HepG2 (cell line): ENCODE data around the gene PDZD2. TPM values are rescaled to one million over a fixed set of nuclear protein-coding genes. Genes with fewer than 3 reads are reported as not detected.

Experiments
- ATAC-seq: fragments of 200-7000 bp; cut with Tn5 transposase; 3 replicates; pipeline ENCODE4 v1.9.1; 2020; ENCODE audit warnings: mild to moderate bottlenecking, moderate library complexity
- BruUV-seq: library from RNA; stranded (reverse); fragments of 400-500 nt; replicated peaks from 2 replicates; lab custom pipeline; 2021; lab: Mats Ljungman, UMichigan
- CTCF ChIA-PET: fragments of 300-600 bp; formaldehyde crosslinking; extraction: SDS; loops from one replicate; lab custom pipeline; 2021; ENCODE audit warnings: low total read pairs, inconsistent platforms, low intra/inter-chr PET ratio; lab: Yijun Ruan, JAX
- POLR2A ChIA-PET: fragments of 350-600 bp; sonication (Branson Sonifier 250); formaldehyde crosslinking; loops from one replicate; lab custom pipeline; 2020; ENCODE audit warnings: antibody characterized with exemption, inconsistent platforms; lab: Yijun Ruan, JAX
- DNase-seq: peaks from one replicate; pipeline ENCODE4 v3.0.0-alpha.2; 2015; ENCODE audit warnings: low spot score
- FAIRE-seq: peaks from 3 replicates; lab custom pipeline; 2011; peaks lifted over from hg19 to GRCh38; lab: Jason Lieb, UNC
- H2AFZ ChIP-seq: one replicate; pipeline ENCODE4 v1.6.1; 2011; ENCODE audit warnings: low read length, inconsistent platforms
- H3K27ac ChIP-seq: fragments of 300-600 bp; 3 replicates; pipeline ENCODE4 v1.8.0; 2011; ENCODE audit warnings: mixed run types, mild to moderate bottlenecking, mixed read lengths, low read length, inconsistent platforms; ENCODE audit not compliant: insufficient read depth; ENCODE audit errors: extremely low read length
- H3K27me3 ChIP-seq, 2 experiments: fragments of 200-600 bp in 1 of 2; 2 replicates in 1 of 2; 3 replicates in 1 of 2; pipeline versions ENCODE4 v1.6.0 to v1.8.0; 2011; ENCODE audit warnings: low read length in 2 of 2, mild to moderate bottlenecking in 2 of 2, moderate library complexity in 2 of 2, inconsistent platforms in 1 of 2; ENCODE audit not compliant: insufficient read depth in 2 of 2, control insufficient read depth in 1 of 2
- H3K36me3 ChIP-seq, 2 experiments: fragments of 200-600 bp in 1 of 2; replicated peaks in 1 of 2; 2 replicates in 1 of 2; 3 replicates in 1 of 2; pipeline versions ENCODE4 v1.5.1 to v1.8.0; 2011; ENCODE audit warnings: low read length in 2 of 2, inconsistent platforms in 1 of 2; ENCODE audit not compliant: insufficient read depth in 2 of 2, control insufficient read depth in 1 of 2
- H3K4me1 ChIP-seq: 2 replicates; pipeline ENCODE4 v1.5.1; 2012; ENCODE audit warnings: low read length, inconsistent platforms; ENCODE audit not compliant: insufficient read depth
- H3K4me2 ChIP-seq: 2 replicates; pipeline ENCODE4 v1.6.0; 2011; ENCODE audit warnings: low read depth, low read length, inconsistent platforms
- H3K4me3 ChIP-seq, 3 experiments: fragments of 200-600 bp in 1 of 3; sonication (generic), shearing (Covaris generic) in 1 of 3; replicated peaks in 1 of 3; 2 replicates each; pipeline ENCODE4 v1.5.1; 2011 to 2016; ENCODE audit warnings: low read length in 3 of 3, inconsistent platforms in 2 of 3, low read depth in 2 of 3, mild to moderate bottlenecking in 2 of 3, control low read depth in 1 of 3, mixed read lengths in 1 of 3; ENCODE audit not compliant: insufficient read depth in 1 of 3
- H3K79me2 ChIP-seq: one replicate; pipeline ENCODE4 v1.6.1; 2011; ENCODE audit warnings: low read length, inconsistent platforms; ENCODE audit not compliant: insufficient read depth
- H3K9ac ChIP-seq: 2 replicates; pipeline ENCODE4 v1.6.0; 2011; ENCODE audit warnings: mild to moderate bottlenecking, low read depth, low read length, inconsistent platforms; ENCODE audit not compliant: insufficient read depth
- H3K9me3 ChIP-seq: 2 replicates; pipeline ENCODE4 v1.5.1; 2012; ENCODE audit warnings: mild to moderate bottlenecking, low read length
- H4K20me1 ChIP-seq: 2 replicates; pipeline ENCODE4 v1.6.0; 2011; ENCODE audit warnings: inconsistent platforms, mild to moderate bottlenecking, low read length, moderate library complexity; ENCODE audit not compliant: insufficient read depth
- AGO2 ChIP-seq: fragments of 200-400 bp; formaldehyde crosslinking; optimal IDR thresholded peaks from 2 replicates; pipeline ENCODE3; 2017; ENCODE audit warnings: mild to moderate bottlenecking, low read depth, low read length, moderate library complexity
- DZIP1 ChIP-seq: sonication (generic); formaldehyde crosslinking; IDR thresholded peaks from 2 replicates; pipeline ENCODE4 v1.5.0; 2020; ENCODE audit warnings: mild to moderate bottlenecking, missing genetic modification reagents
- ELF1 ChIP-seq: sonication (generic); formaldehyde crosslinking; IDR thresholded peaks from 2 replicates; pipeline ENCODE4 v1.4.0; 2020; ENCODE audit warnings: missing genetic modification reagents
- LCORL ChIP-seq, 2 experiments: fragments of 450-650 bp in 1 of 2; sonication (generic) in 1 of 2; formaldehyde crosslinking in 1 of 2; IDR thresholded peaks; 2 replicates each; pipeline versions ENCODE4 v1.5.0 to v1.6.1; 2017 to 2020; ENCODE audit warnings: antibody characterized with exemption in 1 of 2, missing genetic modification reagents in 1 of 2
- WGBS: methylation state at CpG from one replicate; pipeline ENCODE4 v1.1.6; 2017; ENCODE audit warnings: low lambda C conversion rate; 5-methylcytosine and 5-hydroxymethylcytosine counted together
- in situ Hi-C: cut with HindIII; loops from 2 replicates; pipeline ENCODE4 v1.10.0; 2017; ENCODE audit warnings: low pct_unique_long_range_greater_than_20kb; ENCODE audit not compliant: extremely low pct_ligation_motif_present
- intact Hi-C: fragments of 100-400 bp; cut with micrococcal nuclease; formaldehyde crosslinking; loops from one replicate; pipeline ENCODE4 v1.10.0; 2022; ENCODE audit not compliant: unreplicated experiment
- polyA plus RNA-seq, 8 experiments: library from polyadenylated mRNA; depleted of rRNA in 3 of 8; stranded (reverse) in 7 of 8; unstranded in 1 of 8; fragments of >200 nt; fragmentation: Illumina TruSeq in 4 of 8; extraction: Trizol in 4 of 8; gene quantifications; 2 replicates each; pipeline versions ENCODE4 v1.2.1 to v1.2.3, GENCODE V29; 2011 to 2016; ENCODE audit warnings: low read depth in 4 of 8, missing spikeins in 1 of 8, mixed read lengths in 1 of 8; ENCODE audit not compliant: insufficient read depth in 1 of 8
- total RNA-seq, 5 experiments: library from RNA; depleted of rRNA; stranded (reverse); fragments of >200 nt; fragmentation: Illumina TruSeq; extraction: Trizol; gene quantifications; 2 replicates each; pipeline ENCODE4 v1.2.3, GENCODE V29; 2016; ENCODE audit warnings: low read depth in 1 of 5

Gene PDZD2
- total and polyA plus RNA-seq, 2 of the 13 experiments (the other 11 are each of a cell fraction or from before 2014, with no cell fraction given), result 0.04 TPM; not detected in 1

GRCh38 chr5:31605920-31606319, 33.0 kb upstream of the PDZD2 start (continued):
- TF ChIP-seq LCORL (IDR thresholded peaks at IDR 0.05) (no peak), LCORL (CRISPR knock-in tag; IDR thresholded peaks at IDR 0.05) (no peak)

GRCh38 chr5:31607546-31607945, 31.4 kb upstream of the PDZD2 start:
- in situ Hi-C loops, result no loop called here
- ATAC-seq, result no peak
- H3K9me3 ChIP-seq, result no peaks in the 10 kb centered on the region
- H2AFZ ChIP-seq, result no peak overlapping the region
- peaks cover 0 to 10% of the 10 kb centered on the region in 2 experiments; a peak in 1 of 5 replicates for H3K27me3 ChIP-seq
- no peak for TF ChIP-seq DZIP1 (CRISPR knock-in tag)
- no peak for TF ChIP-seq AGO2
- TF ChIP-seq ELF1 (CRISPR knock-in tag), result no peak
- no peaks in the 10 kb centered on the region for H3K36me3 ChIP-seq
- DNase-seq, result no peak
- FAIRE-seq, result no peak
- no peaks in the 10 kb centered on the region for H3K79me2 ChIP-seq
- H3K4me1 ChIP-seq, result no peaks in the 10 kb centered on the region
- intact Hi-C loops, result no loop called here
- BruUV-seq, result no TSS peak
- no peak overlapping the region for H3K4me3 ChIP-seq
- CTCF ChIA-PET, result no interaction called here
- POLR2A ChIA-PET, result no interaction called here
- H3K4me2 ChIP-seq, result no peak overlapping the region
- no peak overlapping the region for H3K27ac ChIP-seq
- no peak overlapping the region for H3K9ac ChIP-seq
- WGBS, result 2% methylated on average over 2 of the region's 2 CpGs
- H4K20me1 ChIP-seq, result no peaks in the 10 kb centered on the region
